ENCODE measurements around the gene ACTG2. TPM values are rescaled to one million over a fixed set of nuclear protein-coding genes. Genes with fewer than 3 reads are reported as not detected.

Gene ACTG2
- total RNA-seq, 3 donors from 2014 or later, result 3.8 to 108 (median 54.6) TPM

- DNase-seq (ENCODE audit: low spot score in 2 of 2), result no peak
- intact Hi-C loops (cut with DNase I; ENCODE audit: low total_unique reads), result no loop called here
- no peaks in the 10 kb centered on the region for H3K36me3 ChIP-seq
These were observed 53.9 kb downstream of the ACTG2 start for GRCh38 chr2:73946666-73947065.

GRCh38 chr2:73947412-73948018 is 54.7 kb downstream of the ACTG2 start:
- DNase-seq (ENCODE audit: low spot score in 2 of 2), result no peak
- Histone ChIP-seq H3K4me3 (no peak overlapping the region), H3K9me3 (no peaks in the 10 kb centered on the region), H3K36me3 (no peaks in the 10 kb centered on the region), H3K27me3 (no peaks in the 10 kb centered on the region), H3K4me1 (no peaks in the 10 kb centered on the region), H3K27ac (no peak overlapping the region)
- intact Hi-C loops (cut with DNase I; ENCODE audit: low total_unique reads), result no loop called here
- TF ChIP-seq POLR2AphosphoS5 (IDR thresholded peaks at IDR 0.05) (no peak), POLR2A (IDR thresholded peaks at IDR 0.05) (no peak), CTCF (IDR thresholded peaks at IDR 0.05) (no peak)

More at GRCh38 chr2:73946666-73947065, 53.9 kb downstream of the ACTG2 start:
- TF ChIP-seq POLR2AphosphoS5 (IDR thresholded peaks at IDR 0.05) (no peak), POLR2A (IDR thresholded peaks at IDR 0.05) (no peak), CTCF (IDR thresholded peaks at IDR 0.05) (no peak)
- H3K4me1 ChIP-seq, result no peaks in the 10 kb centered on the region
- no peak overlapping the region for H3K4me3 ChIP-seq
- H3K27ac ChIP-seq, result no peak overlapping the region
- no peaks in the 10 kb centered on the region for H3K27me3 ChIP-seq
- H3K9me3 ChIP-seq, result no peaks in the 10 kb centered on the region

- H3K9me3 ChIP-seq, result no peaks in the 10 kb centered on the region
- TF ChIP-seq POLR2A (IDR thresholded peaks at IDR 0.05) (no peak), CTCF (IDR thresholded peaks at IDR 0.05) (no peak), POLR2AphosphoS5 (IDR thresholded peaks at IDR 0.05) (no peak)
- no peak overlapping the region for H3K4me3 ChIP-seq
- no peak for DNase-seq (ENCODE audit: low spot score in 2 of 2)
- no peak overlapping the region for H3K27ac ChIP-seq
- H3K4me1 ChIP-seq, result no peaks in the 10 kb centered on the region
- H3K27me3 ChIP-seq, result no peaks in the 10 kb centered on the region
- no peaks in the 10 kb centered on the region for H3K36me3 ChIP-seq
- intact Hi-C loops (cut with DNase I; ENCODE audit: low total_unique reads), result no loop called here
These were observed 57.0 kb downstream of the ACTG2 start for GRCh38 chr2:73949802-73950201.

- Histone ChIP-seq H3K27ac (no peak overlapping the region), H3K4me1 (no peaks in the 10 kb centered on the region), H3K27me3 (no peaks in the 10 kb centered on the region), H3K36me3 (peaks cover 4% of the 10 kb centered on the region), H3K9me3 (no peaks in the 10 kb centered on the region), H3K4me3 (no peak overlapping the region)
- TF ChIP-seq POLR2A (IDR thresholded peaks at IDR 0.05) (no peak), CTCF (IDR thresholded peaks at IDR 0.05) (no peak), POLR2AphosphoS5 (IDR thresholded peaks at IDR 0.05) (no peak)
- intact Hi-C loops (cut with DNase I; ENCODE audit: low total_unique reads), result no loop called here
- DNase-seq (ENCODE audit: low spot score in 2 of 2), result no peak
These were observed 60.0 kb downstream of the ACTG2 start for GRCh38 chr2:73952499-73953446.

Data from breast epithelium (tissue), 4 donors.